ENCODE measurements around the gene ZNHIT2.

ZNHIT2 gene

DNA sequence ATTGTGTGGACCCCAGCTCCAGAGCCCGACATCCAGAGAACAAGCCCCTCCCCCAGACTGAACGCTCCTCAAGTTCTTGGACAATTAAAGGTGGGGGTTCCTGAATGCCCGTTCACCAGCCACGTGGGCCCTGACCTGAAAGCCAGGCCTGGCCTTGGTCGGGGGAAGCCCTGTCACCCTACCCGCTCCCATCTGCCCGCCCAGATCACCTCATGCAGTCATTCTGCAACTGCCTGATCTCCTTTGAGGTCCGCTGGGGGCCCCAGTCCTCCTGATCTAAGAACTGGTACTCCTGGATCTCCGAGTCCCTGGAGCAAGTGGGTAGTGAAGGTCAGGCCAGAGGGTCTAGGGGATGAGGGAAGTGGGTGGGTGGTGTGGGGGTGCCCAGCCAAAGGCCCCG lies 50.1 kb downstream of the ZNHIT2 start:
- DNase-seq: no peak

DNA sequence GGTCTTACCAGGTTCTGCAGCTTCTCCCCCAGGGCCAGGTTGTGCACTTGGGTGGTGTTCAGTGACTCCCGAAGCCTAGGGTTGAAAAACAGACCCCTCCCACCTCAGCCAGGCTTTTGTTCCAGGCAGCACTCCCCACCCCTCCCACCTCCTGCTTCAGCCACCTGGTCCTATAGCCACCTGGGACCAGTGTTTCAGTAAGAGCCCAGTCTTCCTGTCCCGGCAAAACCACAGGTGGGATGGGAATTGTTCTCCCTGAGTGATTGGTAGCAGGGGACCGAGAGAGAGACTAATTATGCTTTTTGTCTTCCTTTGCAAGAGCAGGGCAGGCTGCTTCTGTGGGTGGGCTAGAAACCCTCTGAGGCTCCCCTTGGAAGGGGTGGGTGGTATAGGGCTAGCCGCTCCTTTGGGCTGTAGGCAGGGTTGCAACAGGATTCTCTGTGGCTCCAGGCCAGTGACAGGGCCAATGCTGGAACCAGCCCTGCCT lies 50.7 kb downstream of the ZNHIT2 start:
- no peak for DNase-seq

Data from MV-4-11 (cell line).